Breast epithelium (tissue), 4 donors: ENCODE data around the gene COL6A1. TPM values are rescaled to one million over a fixed set of nuclear protein-coding genes. Genes with fewer than 3 reads are reported as not detected.
"Not testable (repeated sequence)": the region's sequence is repeated elsewhere in the genome, so short reads cannot be mapped to it uniquely, and the experiment has no call there.

Source experiments
- DNase-seq, 2 donors: peaks; one replicate each; pipeline ENCODE4 v3.0.0-alpha.2; 2019; ENCODE audit warnings: low spot score in 2 of 2
- H3K27ac ChIP-seq, 2 donors: fragments of 200-600 bp; sonication (generic) in 1 of 2; one replicate each; pipeline ENCODE4 v1.5.1; 2016 to 2019; ENCODE audit warnings: mild to moderate bottlenecking in 1 of 2
- H3K27me3 ChIP-seq, 2 donors: fragments of 200-600 bp; sonication (generic) in 1 of 2; one replicate each; pipeline versions ENCODE4 v1.5.1 to v1.6.0; 2017 to 2019; ENCODE audit warnings: control low read depth in 1 of 2, mild to moderate bottlenecking in 1 of 2
- H3K36me3 ChIP-seq: fragments of 200-600 bp; one replicate; pipeline ENCODE4 v1.5.1; 2019
- H3K4me1 ChIP-seq, 2 donors: fragments of 200-600 bp; sonication (generic); one replicate each; pipeline ENCODE4 v1.5.1; 2016 to 2019; ENCODE audit warnings: control low read depth in 1 of 2
- H3K4me3 ChIP-seq, 3 donors: fragments of 200-600 bp; sonication (generic); 1 replicate in 2 of 3; 2 replicates in 1 of 3; pipeline ENCODE4 v1.5.1; 2016 to 2019; ENCODE audit warnings: mild to moderate bottlenecking in 3 of 3, moderate library complexity in 2 of 3
- H3K9me3 ChIP-seq, 2 donors: fragments of 200-600 bp; sonication (generic) in 1 of 2; one replicate each; pipeline ENCODE4 v1.5.1; 2016 to 2019; ENCODE audit warnings: control low read depth in 1 of 2
- POLR2A ChIP-seq: fragments of 450-650 bp; IDR thresholded peaks from one replicate; pipeline ENCODE4 v1.6.1; 2016; ENCODE audit warnings: antibody characterized with exemption, mild to moderate bottlenecking, moderate library complexity
- POLR2AphosphoS5 ChIP-seq, 3 donors: sonication (generic); formaldehyde crosslinking; IDR thresholded peaks; one replicate each; pipeline ENCODE4 v1.6.1; 2017; ENCODE audit warnings: antibody characterized with exemption in 3 of 3
- intact Hi-C: fragments of 100-400 bp; cut with DNase I; formaldehyde crosslinking; loops from one replicate; pipeline ENCODE4 v1.15.1; 2023; ENCODE audit warnings: low total_unique reads
- total RNA-seq, 3 donors: library from RNA; depleted of rRNA; stranded (reverse); fragments of >200 nt; gene quantifications; one replicate each; pipeline ENCODE4 v1.1.0, GENCODE V29; 2016
- TF ChIP-seq, protein P1 (sequence below), 3 donors: fragments of 450-650 bp; IDR thresholded peaks; one replicate each; pipeline ENCODE4 v1.5.1; 2016 to 2017; ENCODE audit warnings: antibody characterized with exemption in 3 of 3, mild to moderate bottlenecking in 3 of 3, moderate library complexity in 3 of 3

COL6A1 gene
- total RNA-seq, 3 donors from 2014 or later, result 137 to 527 (median 201) TPM

DNA sequence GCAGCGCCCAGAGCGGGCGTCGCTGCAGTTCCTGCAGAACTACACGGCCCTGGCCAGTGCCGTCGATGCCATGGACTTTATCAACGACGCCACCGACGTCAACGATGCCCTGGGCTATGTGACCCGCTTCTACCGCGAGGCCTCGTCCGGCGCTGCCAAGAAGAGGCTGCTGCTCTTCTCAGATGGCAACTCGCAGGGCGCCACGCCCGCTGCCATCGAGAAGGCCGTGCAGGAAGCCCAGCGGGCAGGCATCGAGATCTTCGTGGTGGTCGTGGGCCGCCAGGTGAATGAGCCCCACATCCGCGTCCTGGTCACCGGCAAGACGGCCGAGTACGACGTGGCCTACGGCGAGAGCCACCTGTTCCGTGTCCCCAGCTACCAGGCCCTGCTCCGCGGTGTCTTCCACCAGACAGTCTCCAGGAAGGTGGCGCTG lies 22.0 kb downstream of the COL6A1 start:
- Histone ChIP-seq H3K27me3 (no peaks in the 10 kb centered on the region), H3K4me3 (no peak overlapping the region), H3K9me3 (peaks cover 0 to 4% of the 10 kb centered on the region in 2 donors), H3K36me3 (no peaks in the 10 kb centered on the region), H3K4me1 (no peaks in the 10 kb centered on the region), H3K27ac (no peak overlapping the region)
- intact Hi-C loops, result no loop called here
- DNase-seq, result peak; percentile 16 to 34
- TF ChIP-seq POLR2AphosphoS5 (IDR thresholded peaks at IDR 0.05) (no peak), POLR2A (no peak)
- TF ChIP-seq, protein P1, sequence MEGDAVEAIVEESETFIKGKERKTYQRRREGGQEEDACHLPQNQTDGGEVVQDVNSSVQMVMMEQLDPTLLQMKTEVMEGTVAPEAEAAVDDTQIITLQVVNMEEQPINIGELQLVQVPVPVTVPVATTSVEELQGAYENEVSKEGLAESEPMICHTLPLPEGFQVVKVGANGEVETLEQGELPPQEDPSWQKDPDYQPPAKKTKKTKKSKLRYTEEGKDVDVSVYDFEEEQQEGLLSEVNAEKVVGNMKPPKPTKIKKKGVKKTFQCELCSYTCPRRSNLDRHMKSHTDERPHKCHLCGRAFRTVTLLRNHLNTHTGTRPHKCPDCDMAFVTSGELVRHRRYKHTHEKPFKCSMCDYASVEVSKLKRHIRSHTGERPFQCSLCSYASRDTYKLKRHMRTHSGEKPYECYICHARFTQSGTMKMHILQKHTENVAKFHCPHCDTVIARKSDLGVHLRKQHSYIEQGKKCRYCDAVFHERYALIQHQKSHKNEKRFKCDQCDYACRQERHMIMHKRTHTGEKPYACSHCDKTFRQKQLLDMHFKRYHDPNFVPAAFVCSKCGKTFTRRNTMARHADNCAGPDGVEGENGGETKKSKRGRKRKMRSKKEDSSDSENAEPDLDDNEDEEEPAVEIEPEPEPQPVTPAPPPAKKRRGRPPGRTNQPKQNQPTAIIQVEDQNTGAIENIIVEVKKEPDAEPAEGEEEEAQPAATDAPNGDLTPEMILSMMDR (IDR thresholded peaks at IDR 0.05), result no peak

DNA sequence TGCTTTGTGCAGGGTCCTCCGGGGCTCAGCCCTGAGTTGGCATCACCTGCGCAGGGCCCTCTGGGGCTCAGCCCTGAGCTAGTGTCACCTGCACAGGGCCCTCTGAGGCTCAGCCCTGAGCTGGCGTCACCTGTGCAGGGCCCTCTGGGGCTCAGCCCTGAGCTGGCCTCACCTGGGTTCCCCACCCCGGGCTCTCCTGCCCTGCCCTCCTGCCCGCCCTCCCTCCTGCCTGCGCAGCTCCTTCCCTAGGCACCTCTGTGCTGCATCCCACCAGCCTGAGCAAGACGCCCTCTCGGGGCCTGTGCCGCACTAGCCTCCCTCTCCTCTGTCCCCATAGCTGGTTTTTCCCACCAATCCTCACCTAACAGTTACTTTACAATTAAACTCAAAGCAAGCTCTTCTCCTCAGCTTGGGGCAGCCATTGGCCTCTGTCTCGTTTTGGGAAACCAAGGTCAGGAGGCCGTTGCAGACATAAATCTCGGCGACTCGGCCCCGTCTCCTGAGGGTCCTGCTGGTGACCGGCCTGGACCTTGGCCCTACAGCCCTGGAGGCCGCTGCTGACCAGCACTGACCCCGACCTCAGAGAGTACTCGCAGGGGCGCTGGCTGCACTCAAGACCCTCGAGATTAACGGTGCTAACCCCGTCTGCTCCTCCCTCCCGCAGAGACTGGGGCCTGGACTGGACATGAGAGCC lies 22.7 kb downstream of the COL6A1 start:
- Histone ChIP-seq H3K9me3 (peaks cover 0 to 4% of the 10 kb centered on the region in 2 donors), H3K36me3 (no peaks in the 10 kb centered on the region), H3K4me1 (no peaks in the 10 kb centered on the region), H3K27ac (no peak overlapping the region), H3K4me3 (no peak overlapping the region), H3K27me3 (no peaks in the 10 kb centered on the region)
- DNase-seq, result peak in 1 of 2 donors; percentile 43
- TF ChIP-seq POLR2A, result no peak
- TF ChIP-seq, protein P1 (IDR thresholded peaks at IDR 0.05), result no peak
- no peak for TF ChIP-seq POLR2AphosphoS5 (IDR thresholded peaks at IDR 0.05)
- intact Hi-C loops, result no loop called here

DNA sequence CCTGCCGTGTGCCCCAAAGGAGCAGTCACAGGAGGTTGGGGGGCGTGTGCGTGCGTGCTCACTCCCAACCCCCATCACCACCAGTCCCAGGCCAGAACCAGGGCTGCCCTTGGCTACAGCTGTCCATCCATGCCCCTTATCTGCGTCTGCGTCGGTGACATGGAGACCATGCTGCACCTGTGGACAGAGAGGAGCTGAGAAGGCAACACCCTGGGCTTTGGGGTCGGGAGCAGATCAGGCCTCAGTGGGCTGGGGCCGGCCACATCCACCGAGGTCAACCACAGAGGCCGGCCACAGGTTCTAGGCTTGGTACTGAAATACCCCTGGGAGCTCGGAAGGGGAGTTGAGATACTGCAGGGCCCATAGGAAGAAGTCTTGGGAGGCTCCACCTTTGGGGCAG lies 23.5 kb downstream of the COL6A1 start:
- DNase-seq, result no peak

DNA sequence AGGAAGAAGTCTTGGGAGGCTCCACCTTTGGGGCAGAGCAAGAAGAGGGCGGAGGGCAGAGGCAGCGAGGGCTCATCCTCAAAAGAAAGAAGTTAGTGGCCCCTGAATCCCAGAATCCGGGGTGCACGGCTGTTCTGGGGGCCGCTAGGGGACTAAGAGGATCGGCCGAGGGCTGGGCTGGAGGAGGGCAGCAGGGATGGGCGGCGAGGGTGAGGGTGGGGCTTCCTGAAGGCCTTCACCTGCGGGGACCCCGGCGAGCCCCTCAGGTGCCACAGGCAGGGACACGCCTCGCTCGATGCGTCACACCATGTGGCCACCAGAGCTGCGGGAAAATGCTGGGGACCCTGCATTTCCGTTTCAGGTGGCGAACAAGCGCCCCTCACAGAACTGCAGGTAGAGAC lies 23.9 kb downstream of the COL6A1 start:
- Histone ChIP-seq H3K36me3 (no peaks in the 10 kb centered on the region), H3K4me3 (no peak overlapping the region), H3K9me3 (peaks cover 0 to 4% of the 10 kb centered on the region in 2 donors), H3K27ac (no peak overlapping the region), H3K4me1 (no peaks in the 10 kb centered on the region), H3K27me3 (no peaks in the 10 kb centered on the region)
- TF ChIP-seq, protein P1 (IDR thresholded peaks at IDR 0.05), result no peak
- no peak for TF ChIP-seq POLR2AphosphoS5 (IDR thresholded peaks at IDR 0.05)
- peak; percentile 15 to 35 for DNase-seq
- intact Hi-C loops, result no loop called here

More for the DNA sequence above, 23.5 kb downstream of the COL6A1 start:
- Histone ChIP-seq H3K27ac (no peak overlapping the region), H3K36me3 (no peaks in the 10 kb centered on the region), H3K4me3 (no peak overlapping the region), H3K4me1 (no peaks in the 10 kb centered on the region), H3K27me3 (no peaks in the 10 kb centered on the region), H3K9me3 (peaks cover 0 to 4% of the 10 kb centered on the region in 2 donors)
- intact Hi-C loops, result no loop called here
- TF ChIP-seq POLR2A, result no peak
- TF ChIP-seq POLR2AphosphoS5 (IDR thresholded peaks at IDR 0.05), result no peak

DNA sequence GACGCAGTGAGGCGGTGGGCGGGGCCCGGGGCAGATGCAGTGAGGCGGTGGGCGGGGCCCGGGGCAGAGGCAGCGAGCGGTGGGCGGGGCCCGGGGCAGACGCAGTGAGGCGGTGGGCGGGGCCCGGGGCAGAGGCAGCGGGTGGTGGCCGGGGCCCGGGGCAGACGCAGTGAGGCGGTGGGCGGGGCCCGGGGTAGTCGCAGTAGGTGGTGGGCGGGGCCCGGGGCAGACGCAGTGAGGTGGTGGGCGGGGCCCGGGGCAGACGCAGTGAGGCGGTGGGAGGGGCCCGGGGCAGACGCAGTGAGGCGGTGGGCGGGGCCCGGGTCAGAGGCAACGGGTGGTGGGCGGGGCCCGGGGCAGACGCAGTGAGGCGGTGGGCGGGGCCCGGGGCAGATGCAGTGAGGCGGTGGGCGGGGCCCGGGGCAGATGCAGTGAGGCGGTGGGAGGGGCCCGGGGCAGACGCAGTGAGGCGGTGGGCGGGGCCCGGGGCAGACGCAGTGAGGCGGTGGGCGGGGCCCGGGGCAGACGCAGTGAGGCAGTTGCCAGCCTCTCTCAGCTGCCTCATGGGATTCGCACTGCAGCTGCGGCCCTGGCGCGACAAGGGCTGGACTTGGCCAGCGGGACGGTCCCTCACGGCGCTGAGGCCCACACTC lies 24.4 kb downstream of the COL6A1 start:
- peak; percentile 7 to 47 for DNase-seq
- H3K27ac ChIP-seq, H3K4me3 ChIP-seq, H3K9me3 ChIP-seq, intact Hi-C loops, H3K27me3 ChIP-seq, H3K4me1 ChIP-seq, H3K36me3 ChIP-seq: not testable (repeated sequence)
